HG03575 (cell line): ENCODE results near the gene UNC93B1.

ENCODE experiments used
- ATAC-seq: cut with Tn5 transposase; IDR thresholded peaks from one replicate; pipeline ENCODE4 v1.9.1; 2021; ENCODE audit not compliant: unreplicated experiment, insufficient number of reproducible peaks, low FRiP score; ENCODE audit errors: extremely low read depth

UNC93B1 gene

GRCh38 chr11:68012044-68012842 is 8.3 kb upstream of the UNC93B1 start:
- ATAC-seq: no peak

DNA sequence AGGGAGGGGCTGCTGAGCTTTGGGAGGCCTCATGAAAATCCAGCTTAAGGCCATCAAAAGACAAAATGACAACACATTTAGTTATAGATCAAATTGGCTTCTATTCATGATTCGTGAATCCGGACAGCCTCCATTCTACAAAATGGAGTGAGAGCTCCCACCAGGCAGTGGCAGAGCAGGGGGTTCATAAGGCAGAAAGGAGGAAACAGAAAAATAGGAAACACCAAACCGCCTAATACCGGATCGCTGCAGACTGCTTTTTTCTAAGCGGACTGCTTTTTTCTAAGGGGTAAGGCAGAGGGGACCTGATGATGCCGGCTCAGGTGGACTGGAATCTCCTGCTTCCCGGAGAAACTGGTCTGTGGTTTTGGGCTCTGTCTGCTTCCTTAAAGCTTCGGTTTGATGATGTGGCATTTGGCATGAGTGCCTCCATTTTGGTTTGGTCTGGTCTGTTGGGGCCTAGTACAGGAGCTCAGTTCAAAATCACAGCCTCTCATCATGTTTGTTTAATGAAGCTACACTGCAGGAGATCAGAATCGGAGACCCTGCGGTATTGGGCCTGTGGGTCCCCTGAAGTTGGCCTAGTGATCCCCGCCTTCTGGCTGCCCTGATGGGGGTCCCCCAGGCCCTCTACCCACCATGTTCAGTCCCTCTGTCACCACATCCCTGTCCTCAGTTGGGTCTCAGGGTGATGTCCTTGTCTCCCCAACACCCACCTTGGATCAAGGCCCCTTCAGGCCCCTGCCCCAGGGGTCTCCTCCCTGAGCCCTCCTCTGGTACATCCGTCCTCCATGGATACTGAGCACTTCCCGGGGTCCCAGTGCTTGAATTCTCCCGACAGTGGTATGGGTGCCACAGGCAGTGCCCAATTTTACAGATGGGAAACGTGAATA is 7.4 kb upstream of the UNC93B1 start:
- no peak for ATAC-seq

- no peak for ATAC-seq
Measured at GRCh38 chr11:68010090-68011041, 6.5 kb upstream of the UNC93B1 start, which contains the start of gene ALDH3B1. Gene ALDH3B1, plus strand, starts transcription at chr11:68010327. Its CDS starts 4,971 bp downstream, at chr11:68015298.

GRCh38 chr11:68009391-68010089 is 5.6 kb upstream of the UNC93B1 start:
- ATAC-seq: no peak

GRCh38 chr11:68008381-68009337 is 4.8 kb upstream of the UNC93B1 start:
- ATAC-seq: no peak

- no peak for ATAC-seq
Measured at GRCh38 chr11:68007498-68008380, 3.8 kb upstream of the UNC93B1 start.

- no peak for ATAC-seq
Measured at GRCh38 chr11:68006606-68007166, 2.8 kb upstream of the UNC93B1 start.

DNA sequence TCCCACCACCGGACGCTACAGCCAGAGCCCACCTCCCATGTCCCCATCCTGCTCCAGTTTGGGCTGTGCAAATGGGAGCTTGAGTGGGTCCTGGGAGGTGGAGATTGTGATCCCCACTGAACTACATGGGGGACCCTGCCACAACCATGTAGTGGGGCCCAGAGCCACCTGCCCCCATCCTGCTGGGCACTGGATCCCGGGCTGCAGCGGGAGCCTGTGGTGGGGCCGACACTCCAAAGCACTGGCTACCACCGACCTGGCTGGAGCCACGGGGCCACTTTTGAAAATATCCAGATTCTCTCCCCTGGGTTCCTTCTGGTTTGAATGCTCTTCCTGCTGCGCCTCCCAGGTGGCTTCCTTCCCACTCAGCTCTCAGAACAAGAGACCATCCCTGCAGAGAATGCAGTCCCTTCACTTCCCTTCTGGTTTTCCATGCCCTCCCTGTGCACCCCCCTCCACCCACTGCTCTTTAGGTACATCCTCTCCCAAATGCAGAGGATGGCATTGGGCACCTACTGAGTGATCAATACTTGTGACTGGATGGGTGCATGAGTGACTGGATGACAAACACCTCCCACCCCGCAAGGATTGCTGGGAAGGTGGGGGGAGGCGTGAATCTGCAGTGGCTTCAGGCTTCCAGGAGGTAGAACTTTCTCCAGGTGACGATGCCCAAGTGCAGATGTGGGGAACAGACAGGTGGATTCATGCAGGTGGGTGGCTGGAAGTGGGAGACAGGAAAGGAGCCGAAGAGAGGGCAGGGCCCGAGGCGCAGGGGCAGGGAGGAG is 846 bp upstream of the UNC93B1 start:
- no peak for ATAC-seq

GRCh38 chr11:68002938-68003845 is 705 bp downstream of the UNC93B1 start:
- ATAC-seq: no peak

- ATAC-seq: no peak
Measured at GRCh38 chr11:68002575-68002937, 1.3 kb downstream of the UNC93B1 start.

DNA sequence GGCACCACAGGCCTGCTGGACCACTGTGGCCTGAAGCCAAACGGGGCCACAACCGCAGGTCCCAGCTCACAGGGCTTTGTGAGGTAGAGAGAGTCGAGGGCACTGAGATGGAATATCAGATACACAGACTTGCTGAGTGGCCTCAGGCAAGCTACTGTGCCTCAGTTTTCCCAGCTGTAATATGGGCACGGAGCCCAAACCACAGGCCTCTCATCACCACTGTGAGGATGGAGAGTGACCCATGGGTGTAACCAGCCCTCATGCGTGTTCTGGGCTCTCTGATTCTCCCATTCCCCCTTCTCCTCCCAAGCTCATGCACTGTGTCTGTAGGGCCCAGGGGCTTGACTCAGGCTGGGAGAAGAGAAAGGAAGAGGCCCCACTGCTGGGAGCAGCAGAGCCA is 4.2 kb downstream of the UNC93B1 start:
- no peak for ATAC-seq

DNA sequence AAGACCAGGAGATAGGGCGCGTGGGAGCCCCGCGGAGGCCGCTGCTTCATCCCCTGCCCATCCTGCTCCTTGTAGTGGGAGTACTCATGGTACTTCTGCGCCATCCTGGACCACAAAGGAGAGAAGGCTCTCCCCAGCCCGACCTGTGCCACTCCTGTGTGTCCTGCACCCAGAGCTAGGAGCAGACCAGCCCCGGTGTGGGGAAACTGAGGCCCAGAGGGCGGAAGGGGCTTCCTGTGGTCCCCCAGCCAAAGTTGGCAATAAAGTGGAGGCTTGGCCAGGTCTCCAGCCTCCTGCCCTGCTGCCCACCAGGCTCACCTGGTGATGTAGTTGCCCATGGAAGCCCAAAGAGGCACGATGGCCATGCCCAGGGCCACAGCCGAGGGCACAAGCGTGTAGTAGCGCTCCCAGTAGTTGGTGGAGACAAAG is 4.7 kb downstream of the UNC93B1 start:
- ATAC-seq: no peak

DNA sequence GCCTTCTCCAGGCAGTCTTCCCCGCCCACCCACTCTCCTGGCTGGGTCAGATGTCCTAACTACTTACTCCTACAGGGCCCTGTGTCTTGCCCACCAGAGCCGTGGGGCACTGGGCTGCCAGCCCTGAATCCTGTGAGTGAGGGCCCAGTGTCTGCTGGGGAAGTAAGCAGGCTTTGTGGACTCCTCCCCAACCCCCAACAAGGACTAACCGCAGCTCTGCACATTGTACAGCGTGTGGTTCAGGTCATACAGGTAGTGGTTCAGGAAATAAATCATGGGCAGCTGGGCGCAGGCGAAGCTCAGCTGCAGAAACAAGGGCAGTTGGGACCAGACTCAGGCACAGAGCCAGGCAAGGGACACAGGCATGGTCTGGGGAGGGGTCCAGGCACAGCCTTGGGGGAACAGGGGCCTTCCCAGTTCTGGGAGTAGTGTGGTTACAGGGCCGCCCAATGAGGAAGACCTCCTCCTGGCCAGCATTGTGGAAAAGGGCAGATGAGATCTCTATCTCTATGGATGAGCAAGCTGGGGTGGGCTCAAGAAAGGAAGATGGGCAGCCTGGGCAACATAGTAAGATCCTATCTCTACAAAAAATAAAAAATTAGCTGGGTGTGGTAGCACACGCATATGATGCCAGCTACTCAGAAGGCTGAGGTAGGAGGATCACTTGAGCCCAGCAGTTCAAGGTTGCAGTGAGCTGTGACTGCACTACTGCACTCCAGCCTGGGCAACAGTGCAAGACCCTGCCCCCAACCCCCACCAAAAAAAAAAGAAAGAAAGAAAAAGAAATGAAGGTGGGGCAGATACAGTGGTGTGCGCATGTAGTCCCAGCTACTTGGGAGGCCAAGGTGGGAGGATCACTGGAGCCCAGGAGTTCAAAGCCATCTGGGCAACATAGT is 5.5 kb downstream of the UNC93B1 start:
- no peak for ATAC-seq
